Kidney (tissue), 14 donors: ENCODE measurements around the gene ZDHHC7. TPM values are rescaled to one million over a fixed set of nuclear protein-coding genes. Genes with fewer than 3 reads are reported as not detected.

Experiments
- DNase-seq, 5 donors: peaks; one replicate each; pipeline ENCODE4 v3.0.0-alpha.2; 2013 to 2020
- FAIRE-seq: peaks from 2 replicates; lab custom pipeline; 2012; peaks lifted over from hg19 to GRCh38; lab: Jason Lieb, UNC
- H3K27ac ChIP-seq, 2 donors: one replicate each; pipeline ENCODE4 v1.7.0; 2013; ENCODE audit warnings: low read depth in 2 of 2, low read length in 2 of 2, inconsistent platforms in 1 of 2
- H3K27me3 ChIP-seq: one replicate; pipeline ENCODE4 v1.7.1; 2013; ENCODE audit warnings: low read length, inconsistent platforms; ENCODE audit not compliant: control insufficient read depth, insufficient read depth
- H3K36me3 ChIP-seq, 3 donors: one replicate each; pipeline versions ENCODE4 v1.7.0 to v1.7.1; 2013; ENCODE audit warnings: low read length in 3 of 3, control low read depth in 1 of 3, inconsistent platforms in 1 of 3; ENCODE audit not compliant: insufficient read depth in 3 of 3, control insufficient read depth in 2 of 3
- H3K4me1 ChIP-seq, 3 donors: one replicate each; pipeline versions ENCODE4 v1.7.0 to v1.7.1; 2013; ENCODE audit warnings: low read length in 3 of 3, inconsistent platforms in 1 of 3, low read depth in 1 of 3; ENCODE audit not compliant: control insufficient read depth in 2 of 3, insufficient read depth in 2 of 3
- H3K4me3 ChIP-seq, 3 donors: one replicate each; pipeline versions ENCODE4 v1.7.0 to v1.8.1; 2013; ENCODE audit warnings: low read length in 3 of 3, control low read depth in 1 of 3, inconsistent platforms in 1 of 3
- H3K9ac ChIP-seq, 3 donors: one replicate each; pipeline versions ENCODE4 v1.7.0 to v1.7.1; 2013; ENCODE audit warnings: low read length in 3 of 3, control low read depth in 1 of 3, inconsistent platforms in 1 of 3
- H3K9me3 ChIP-seq, 3 donors: one replicate each; pipeline versions ENCODE4 v1.7.0 to v1.7.1; 2013; ENCODE audit warnings: low read length in 3 of 3, control low read depth in 1 of 3, inconsistent platforms in 1 of 3; ENCODE audit not compliant: control insufficient read depth in 2 of 3, insufficient read depth in 1 of 3
- intact Hi-C: fragments of 100-400 bp; cut with DNase I; formaldehyde crosslinking; loops from one replicate; pipeline ENCODE4 v1.11.1; 2022
- polyA plus RNA-seq: library from polyadenylated mRNA; stranded (reverse); fragments of 350-450 nt; fragmentation: Illumina TruSeq; extraction: RNeasy Lipid Tissue Mini Kit (QIAGEN cat#74804); gene quantifications from one replicate; pipeline ENCODE4 v1.2.3, GENCODE V29; 2014; ENCODE audit warnings: low read depth, low replicate concordance; ENCODE audit not compliant: insufficient read depth
- total RNA-seq: library from RNA; stranded (reverse); fragmentation: NEBNext Ultra II Directional; extraction: Animal tissue kit (Norgen Biotek cat#: 25700); gene quantifications from one replicate; pipeline ENCODE4 v1.2.1, GENCODE V29; 2021
- TF ChIP-seq, protein P1 (sequence below): IDR thresholded peaks from 3 replicates; pipeline ENCODE4 v1.5.1; 2012; ENCODE audit warnings: mild to moderate bottlenecking, moderate library complexity, borderline replicate concordance; ENCODE audit not compliant: insufficient read depth; ENCODE audit errors: extremely low read depth
- donor health status: control.
- donor health status: control.
- donor health status: control.
- donor health status: control.
- donor health status: control.
- donor health status: DM: yes; HTN: yes; CAD: no.
- donor health status: Normal renal cell carcinoma (clear cell type).

Gene ZDHHC7
- total and polyA plus RNA-seq, 2 donors from 2014 or later, result 23.4 to 54.4 TPM

DNA sequence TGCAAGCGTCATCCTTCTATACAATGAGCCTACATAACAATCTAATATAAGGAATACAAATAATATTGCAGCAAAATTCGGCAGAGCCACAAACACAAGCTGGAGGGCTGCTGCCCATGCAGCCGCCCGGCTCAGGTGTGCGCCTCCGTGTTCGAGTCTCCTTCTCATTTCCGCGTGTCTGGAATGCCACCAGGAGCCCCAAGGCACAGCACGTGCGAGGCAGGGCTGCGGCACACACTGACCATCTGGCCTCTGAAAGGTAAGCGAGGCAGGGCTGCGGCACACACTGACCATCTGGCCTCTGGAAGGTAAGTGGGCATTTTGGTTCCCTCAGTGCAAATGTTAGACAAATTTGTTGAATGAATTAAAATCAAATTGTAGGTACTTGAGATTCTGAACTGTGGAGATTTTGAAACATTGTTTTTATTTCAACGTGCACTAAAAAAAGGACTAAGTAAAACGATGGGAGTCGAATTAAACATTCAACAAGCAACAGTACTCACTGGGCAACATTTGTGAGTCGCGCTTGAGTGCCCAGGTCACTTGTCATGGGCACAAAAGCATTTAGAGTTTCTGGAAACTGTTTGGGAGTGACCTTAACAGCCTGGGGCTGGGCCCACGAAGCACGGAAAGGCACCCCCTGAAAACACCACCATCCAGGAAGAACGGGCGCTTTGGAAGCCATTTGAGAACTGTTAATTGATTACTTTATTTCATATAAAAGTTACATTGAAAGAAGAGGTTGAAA lies 37.4 kb downstream of the ZDHHC7 start:
- Histone ChIP-seq H3K27me3 (no peaks in the 10 kb centered on the region), H3K36me3 (peaks cover 0 to 31% (median 20%) of the 10 kb centered on the region in 3 donors), H3K27ac (peak overlapping the region in 1 of 2 donors; percentile 55), H3K9ac (no peak overlapping the region), H3K9me3 (no peaks in the 10 kb centered on the region), H3K4me1 (peaks cover 0 to 4% (median 3%) of the 10 kb centered on the region in 3 donors), H3K4me3 (no peak overlapping the region)
- TF ChIP-seq, protein P1, sequence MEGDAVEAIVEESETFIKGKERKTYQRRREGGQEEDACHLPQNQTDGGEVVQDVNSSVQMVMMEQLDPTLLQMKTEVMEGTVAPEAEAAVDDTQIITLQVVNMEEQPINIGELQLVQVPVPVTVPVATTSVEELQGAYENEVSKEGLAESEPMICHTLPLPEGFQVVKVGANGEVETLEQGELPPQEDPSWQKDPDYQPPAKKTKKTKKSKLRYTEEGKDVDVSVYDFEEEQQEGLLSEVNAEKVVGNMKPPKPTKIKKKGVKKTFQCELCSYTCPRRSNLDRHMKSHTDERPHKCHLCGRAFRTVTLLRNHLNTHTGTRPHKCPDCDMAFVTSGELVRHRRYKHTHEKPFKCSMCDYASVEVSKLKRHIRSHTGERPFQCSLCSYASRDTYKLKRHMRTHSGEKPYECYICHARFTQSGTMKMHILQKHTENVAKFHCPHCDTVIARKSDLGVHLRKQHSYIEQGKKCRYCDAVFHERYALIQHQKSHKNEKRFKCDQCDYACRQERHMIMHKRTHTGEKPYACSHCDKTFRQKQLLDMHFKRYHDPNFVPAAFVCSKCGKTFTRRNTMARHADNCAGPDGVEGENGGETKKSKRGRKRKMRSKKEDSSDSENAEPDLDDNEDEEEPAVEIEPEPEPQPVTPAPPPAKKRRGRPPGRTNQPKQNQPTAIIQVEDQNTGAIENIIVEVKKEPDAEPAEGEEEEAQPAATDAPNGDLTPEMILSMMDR, result no peak
- FAIRE-seq, result no peak
- peak in 1 of 5 donors; percentile 40 for DNase-seq
- intact Hi-C loops, result loop anchor here (5.0 kb wide), 1 partner anchor 222 kb away; no protein-coding TSS in a partner anchor

DNA sequence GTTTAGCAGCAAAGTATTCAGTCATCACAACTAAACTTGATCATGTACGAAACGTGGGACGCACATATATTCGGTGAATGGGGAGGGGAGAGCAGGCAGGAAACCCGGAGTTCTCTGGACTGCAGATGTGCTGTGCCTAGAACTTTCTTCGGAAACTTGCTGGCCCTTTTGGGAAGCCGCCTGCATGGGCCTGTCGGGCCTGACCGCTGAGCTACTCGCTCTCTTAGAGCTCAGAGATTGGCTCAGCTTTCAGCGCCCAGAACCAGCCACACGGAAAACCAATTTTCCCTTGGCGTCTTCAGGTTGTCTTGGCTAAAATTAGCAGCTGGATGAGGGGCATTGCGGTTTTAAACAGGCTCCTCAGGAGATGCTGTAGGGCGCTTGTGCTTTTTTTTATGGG lies 38.1 kb downstream of the ZDHHC7 start:
- Histone ChIP-seq H3K9me3 (no peaks in the 10 kb centered on the region), H3K9ac (no peak overlapping the region), H3K36me3 (peaks cover 0 to 31% (median 20%) of the 10 kb centered on the region in 3 donors), H3K27ac (no peak overlapping the region), H3K27me3 (no peaks in the 10 kb centered on the region), H3K4me1 (peaks cover 0 to 4% (median 3%) of the 10 kb centered on the region in 3 donors), H3K4me3 (no peak overlapping the region)
- intact Hi-C loops, result loop anchor here (5.0 kb wide), 1 partner anchor 221 kb away; no protein-coding TSS in a partner anchor
- TF ChIP-seq, protein P1, result no peak
- no peak for FAIRE-seq
- DNase-seq, result no peak

DNA sequence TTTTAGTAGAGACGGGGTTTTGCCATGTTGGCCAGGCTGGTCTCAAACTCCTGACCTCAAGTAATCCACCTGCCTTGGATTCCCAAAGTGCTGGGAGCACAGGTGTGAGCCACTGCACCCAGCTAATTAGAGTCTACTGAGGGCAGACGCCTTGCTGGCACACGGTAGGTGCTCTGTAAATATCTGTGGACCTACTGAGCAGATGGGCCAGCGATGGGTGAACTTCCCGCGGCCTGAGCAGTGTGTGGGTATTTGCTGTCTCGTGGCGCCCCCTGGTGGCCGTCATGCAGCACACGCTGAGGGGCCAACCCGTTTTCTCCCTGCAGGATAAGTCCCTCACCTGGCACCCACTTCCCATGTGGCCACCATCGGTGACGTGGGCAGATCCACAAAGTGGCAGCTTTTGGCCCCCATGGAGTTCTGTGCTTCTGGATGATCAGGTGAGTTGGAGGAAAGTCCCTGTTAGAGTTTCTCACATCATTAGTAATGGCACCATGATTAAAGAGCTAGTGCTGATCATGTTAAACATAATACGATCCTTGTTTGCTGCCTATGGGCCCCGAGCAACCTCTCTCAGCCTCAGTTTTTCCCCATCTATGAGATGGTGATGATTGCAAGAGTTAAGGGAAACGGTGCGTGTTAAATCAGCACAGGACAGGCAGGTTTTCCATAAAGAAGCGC lies 40.7 kb downstream of the ZDHHC7 start:
- Histone ChIP-seq H3K27me3 (no peaks in the 10 kb centered on the region), H3K36me3 (peaks cover 0 to 8% (median 5%) of the 10 kb centered on the region in 3 donors), H3K9me3 (no peaks in the 10 kb centered on the region), H3K9ac (no peak overlapping the region), H3K4me1 (peaks cover 0 to 4% (median 0%) of the 10 kb centered on the region in 3 donors), H3K4me3 (no peak overlapping the region), H3K27ac (no peak overlapping the region)
- DNase-seq (peak; percentile 70 to 88 (median 85)), FAIRE-seq (no peak)
- TF ChIP-seq, protein P1, result peak; percentile 89
- intact Hi-C loops, result loop anchor here (5.0 kb wide), 1 partner anchor 218 kb away; no protein-coding TSS in a partner anchor
